ENCODE measurements around the gene RBPMS2.
A peak's percentile ranks its signal among the peaks of the same experiment; 100 is the strongest.

The RBPMS2 gene

DNA sequence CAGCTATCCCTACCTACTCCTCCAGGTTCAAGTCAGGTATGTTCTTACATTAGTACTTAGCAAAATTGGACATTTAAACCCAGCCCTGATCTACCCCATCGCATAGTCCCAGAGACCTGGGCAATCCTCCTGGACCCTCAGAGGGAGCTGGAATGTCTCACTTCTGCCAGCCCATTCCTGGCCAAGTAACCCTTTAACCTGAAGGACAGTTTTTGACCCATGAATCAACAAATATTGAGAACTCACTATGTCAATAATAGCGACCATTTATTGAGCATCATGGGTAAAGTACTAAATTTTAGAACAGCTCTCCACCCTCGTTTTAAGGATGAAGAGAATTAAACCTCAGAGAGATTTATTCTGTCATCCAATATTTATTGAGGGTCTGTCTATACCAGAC, 70.4 kb downstream of the RBPMS2 start:
- no peak for TF ChIP-seq CTCF (IDR thresholded peaks at IDR 0.05; ENCODE audit: low read depth, low read length)
- no peak overlapping the region for H3K4me3 ChIP-seq (ENCODE audit: low read depth, low read length)
- in situ Hi-C loops (cut with HindIII; ENCODE audit: low sequenced_read_pairs) = no loop called here
- DNase-seq (ENCODE audit: low read depth, low spot score) = no peak

GRCh38 chr15:64703632-64703959, 71.8 kb downstream of the RBPMS2 start:
- in situ Hi-C loops (cut with HindIII; ENCODE audit: low sequenced_read_pairs) = no loop called here
- TF ChIP-seq CTCF (IDR thresholded peaks at IDR 0.05; ENCODE audit: low read depth, low read length) = no peak
- H3K4me3 ChIP-seq (ENCODE audit: low read depth, low read length) = peak overlapping the region; percentile 69
- no peak for DNase-seq (ENCODE audit: low read depth, low spot score)

GRCh38 chr15:64702816-64703631, 72.4 kb downstream of the RBPMS2 start:
- peak overlapping the region; percentile 69 for H3K4me3 ChIP-seq (ENCODE audit: low read depth, low read length)
- DNase-seq (ENCODE audit: low read depth, low spot score) = peak; percentile 92
- no peak for TF ChIP-seq CTCF (IDR thresholded peaks at IDR 0.05; ENCODE audit: low read depth, low read length)
- in situ Hi-C loops (cut with HindIII; ENCODE audit: low sequenced_read_pairs) = no loop called here

DNA sequence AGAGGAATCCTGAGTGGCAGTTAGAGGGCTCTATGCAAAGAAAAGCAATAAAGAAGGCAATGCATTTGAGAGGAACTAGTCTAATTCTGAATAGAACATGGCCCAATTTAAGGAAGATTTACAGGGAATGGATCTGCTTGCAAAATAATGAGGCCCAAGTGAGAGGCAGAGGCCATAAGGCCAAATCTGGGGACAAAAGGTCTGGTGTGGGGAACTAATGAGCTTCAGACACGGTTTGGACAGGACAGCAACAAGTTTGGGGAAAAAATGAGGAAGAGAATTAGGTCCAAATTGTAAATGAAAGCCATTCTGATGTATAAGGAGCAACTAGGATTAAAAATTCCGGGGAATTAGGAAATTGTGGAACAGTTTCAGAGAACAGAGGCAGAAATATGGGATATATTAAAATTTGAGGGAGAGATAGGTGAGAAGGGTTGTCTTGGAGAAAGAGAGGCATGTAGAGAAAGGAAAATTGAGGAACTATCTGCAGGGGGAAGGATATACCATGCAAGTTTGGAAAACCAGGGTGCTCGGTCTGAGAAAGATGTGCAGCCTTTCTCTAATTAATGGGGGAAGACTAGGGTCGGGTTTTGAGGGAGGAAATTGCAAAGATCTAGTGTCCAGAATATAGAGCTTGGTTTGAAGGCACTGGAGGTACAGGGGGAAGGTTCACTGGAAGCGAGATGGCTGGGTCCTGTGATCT, 73.8 kb downstream of the RBPMS2 start:
- no peak for DNase-seq (ENCODE audit: low read depth, low spot score)
- H3K4me3 ChIP-seq (ENCODE audit: low read depth, low read length) = peak overlapping the region; percentile 69
- no peak for TF ChIP-seq CTCF (IDR thresholded peaks at IDR 0.05; ENCODE audit: low read depth, low read length)
- in situ Hi-C loops (cut with HindIII; ENCODE audit: low sequenced_read_pairs) = no loop called here

- no peak for TF ChIP-seq CTCF (IDR thresholded peaks at IDR 0.05; ENCODE audit: low read depth, low read length)
- H3K4me3 ChIP-seq (ENCODE audit: low read depth, low read length) = no peak overlapping the region
- no peak for DNase-seq (ENCODE audit: low read depth, low spot score)
- in situ Hi-C loops (cut with HindIII; ENCODE audit: low sequenced_read_pairs) = no loop called here
Measured at GRCh38 chr15:64701051-64701450, 74.3 kb downstream of the RBPMS2 start.

GRCh38 chr15:64699751-64700388, 75.5 kb downstream of the RBPMS2 start:
- peak overlapping the region; percentile 7 for H3K4me3 ChIP-seq (ENCODE audit: low read depth, low read length)
- TF ChIP-seq CTCF (IDR thresholded peaks at IDR 0.05; ENCODE audit: low read depth, low read length) = no peak
- peak; percentile 21 for DNase-seq (ENCODE audit: low read depth, low spot score)
- in situ Hi-C loops (cut with HindIII; ENCODE audit: low sequenced_read_pairs) = no loop called here

Data from astrocyte of the spinal cord (primary cell).